ENCODE results near the gene ALPI. TPM values are rescaled to one million over a fixed set of nuclear protein-coding genes. Genes with fewer than 3 reads are reported as not detected.

Gene ALPI
- total and polyA plus RNA-seq, 2 donors (not counting 3 experiments of a cell fraction or from before 2014, with no cell fraction given) = not detected

Other genes with a start within 250 kb of the ALPI start
- gene ALPP, start 77.4 kb upstream of the ALPI start, total RNA-seq = not detected in 2 replicates
- not detected in 2 replicates for gene ALPP, start 77.4 kb upstream of the ALPI start, polyA plus RNA-seq
- not detected in 2 replicates for gene ALPG, start 49.3 kb upstream of the ALPI start, total RNA-seq
- not detected in 2 replicates for gene ALPG, start 49.3 kb upstream of the ALPI start, polyA plus RNA-seq
- gene ECEL1, start 31.7 kb downstream of the ALPI start, total RNA-seq = not detected in 2 replicates
- gene ECEL1, start 31.7 kb downstream of the ALPI start, polyA plus RNA-seq = not detected in 2 replicates
- gene PRSS56, start 64.2 kb downstream of the ALPI start, total RNA-seq = not detected in 2 replicates
- gene PRSS56, start 64.2 kb downstream of the ALPI start, polyA plus RNA-seq = not detected in 2 replicates
- not detected in 2 replicates for gene CHRND, start 70.0 kb downstream of the ALPI start, total RNA-seq
- gene CHRND, start 70.0 kb downstream of the ALPI start, polyA plus RNA-seq = not detected in 2 replicates
- gene CHRNG, start 83.5 kb downstream of the ALPI start, total RNA-seq = not detected in 2 replicates
- gene CHRNG, start 83.5 kb downstream of the ALPI start, polyA plus RNA-seq = not detected in 2 replicates
- gene TIGD1, start 94.4 kb downstream of the ALPI start, total RNA-seq = 2.9 and 3.3 TPM in 2 replicates
- gene TIGD1, start 94.4 kb downstream of the ALPI start, polyA plus RNA-seq = 1.2 and 1.6 TPM in 2 replicates
- 96.5 and 96.9 TPM in 2 replicates for gene EIF4E2, start 94.5 kb downstream of the ALPI start, total RNA-seq
- 31.7 and 50.0 TPM in 2 replicates for gene EIF4E2, start 94.5 kb downstream of the ALPI start, polyA plus RNA-seq
- not detected in 2 replicates for gene EFHD1, start 177.5 kb downstream of the ALPI start, total RNA-seq
- 0.13 and 0.18 TPM in 2 replicates for gene EFHD1, start 177.5 kb downstream of the ALPI start, polyA plus RNA-seq
- 54.2 and 56.4 TPM in 2 replicates for gene GIGYF2, start 241.2 kb downstream of the ALPI start, total RNA-seq
- gene GIGYF2, start 241.2 kb downstream of the ALPI start, polyA plus RNA-seq = 22.5 and 22.9 TPM in 2 replicates

Measured in endothelial cell of umbilical vein (primary cell).